ENCODE results near the gene F2.

The F2 gene

GRCh38 chr11:46718155-46719019 is 626 bp upstream of the F2 start:
- no peak for DNase-seq

GRCh38 chr11:46719543-46720218 is 668 bp downstream of the F2 start:
- no peak for DNase-seq

GRCh38 chr11:46721286-46721685 is 2.3 kb downstream of the F2 start:
- no peak for DNase-seq

GRCh38 chr11:46722566-46723358 is 3.7 kb downstream of the F2 start:
- DNase-seq: no peak

GRCh38 chr11:46723359-46723680 is 4.3 kb downstream of the F2 start:
- DNase-seq: no peak

GRCh38 chr11:46724088-46724487 is 5.1 kb downstream of the F2 start:
- DNase-seq: no peak

- no peak for DNase-seq
Observed at GRCh38 chr11:46725338-46726205, 6.6 kb downstream of the F2 start.

- no peak for DNase-seq
Observed at GRCh38 chr11:46726206-46726862, 7.3 kb downstream of the F2 start.

- no peak for DNase-seq
Observed at GRCh38 chr11:46727952-46728658, 9.1 kb downstream of the F2 start.

- no peak for DNase-seq
Observed at GRCh38 chr11:46728659-46729040, 9.6 kb downstream of the F2 start.

GRCh38 chr11:46729110-46730027 is 10.4 kb downstream of the F2 start:
- DNase-seq: no peak

GRCh38 chr11:46731545-46731944 is 12.5 kb downstream of the F2 start:
- no peak for DNase-seq

GRCh38 chr11:46733234-46733633 is 14.2 kb downstream of the F2 start:
- DNase-seq: no peak

GRCh38 chr11:46736146-46736545 is 17.1 kb downstream of the F2 start:
- DNase-seq: no peak

GRCh38 chr11:46736615-46737014 is 17.6 kb downstream of the F2 start:
- no peak for DNase-seq

GRCh38 chr11:46737699-46738098 is 18.7 kb downstream of the F2 start:
- no peak for DNase-seq

- no peak for DNase-seq
Observed at GRCh38 chr11:46738887-46739286, 19.9 kb downstream of the F2 start.

- no peak for DNase-seq
Observed at GRCh38 chr11:46741600-46742484, 22.8 kb downstream of the F2 start.

- DNase-seq: no peak
Observed at GRCh38 chr11:46743043-46743442, 24.0 kb downstream of the F2 start.

Data from SW 1271 (cell line).